Liver (tissue), 3 donors: ENCODE results near the gene GPR22.

Experiments
- RAD21 ChIP-seq, 2 donors: IDR thresholded peaks; 2 replicates each; pipeline ENCODE4 v1.6.1; 2016; ENCODE audit warnings: antibody characterized with exemption in 2 of 2, mild to moderate bottlenecking in 2 of 2
- SP1 ChIP-seq: IDR thresholded peaks from 2 replicates; pipeline ENCODE4 v1.6.1; 2018; ENCODE audit warnings: antibody characterized with exemption, mild to moderate bottlenecking
- TF ChIP-seq, protein P1 (sequence below): IDR thresholded peaks from 2 replicates; pipeline ENCODE4 v1.6.1; 2016; ENCODE audit warnings: antibody characterized with exemption
- TF ChIP-seq, protein P2 (sequence below): fragments of 150-350 bp; IDR thresholded peaks from 2 replicates; pipeline ENCODE4 v1.5.1; 2017; ENCODE audit warnings: improper control_type of control experiment, low read depth, low read length; ENCODE audit not compliant: missing input control
- TF ChIP-seq, protein P3 (sequence below): IDR thresholded peaks from 2 replicates; pipeline ENCODE4 v1.6.1; 2016; ENCODE audit warnings: antibody characterized with exemption
- donor health status: healthy.
- donor health status: healthy.

DNA sequence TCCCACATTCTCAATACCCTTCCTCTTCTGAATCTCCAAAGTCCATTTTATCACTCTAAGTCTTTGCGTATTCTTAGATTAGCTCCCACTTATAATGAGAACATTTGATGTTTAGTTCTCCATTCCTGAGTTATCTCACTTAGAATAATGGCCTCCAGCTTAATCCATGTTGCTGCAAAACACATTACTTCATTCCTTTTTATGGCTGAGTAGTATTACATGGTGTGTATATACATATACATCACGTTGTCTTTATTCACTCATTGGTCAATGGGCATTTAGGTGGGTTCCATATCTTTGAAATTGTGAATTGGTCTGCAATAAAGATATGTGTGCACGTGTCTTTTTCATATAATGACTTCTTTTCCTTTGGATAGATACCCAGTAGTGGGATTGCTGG, 32.3 kb downstream of the GPR22 start:
- TF ChIP-seq RAD21 (IDR thresholded peaks at IDR 0.05) = no peak
- TF ChIP-seq, protein P1, sequence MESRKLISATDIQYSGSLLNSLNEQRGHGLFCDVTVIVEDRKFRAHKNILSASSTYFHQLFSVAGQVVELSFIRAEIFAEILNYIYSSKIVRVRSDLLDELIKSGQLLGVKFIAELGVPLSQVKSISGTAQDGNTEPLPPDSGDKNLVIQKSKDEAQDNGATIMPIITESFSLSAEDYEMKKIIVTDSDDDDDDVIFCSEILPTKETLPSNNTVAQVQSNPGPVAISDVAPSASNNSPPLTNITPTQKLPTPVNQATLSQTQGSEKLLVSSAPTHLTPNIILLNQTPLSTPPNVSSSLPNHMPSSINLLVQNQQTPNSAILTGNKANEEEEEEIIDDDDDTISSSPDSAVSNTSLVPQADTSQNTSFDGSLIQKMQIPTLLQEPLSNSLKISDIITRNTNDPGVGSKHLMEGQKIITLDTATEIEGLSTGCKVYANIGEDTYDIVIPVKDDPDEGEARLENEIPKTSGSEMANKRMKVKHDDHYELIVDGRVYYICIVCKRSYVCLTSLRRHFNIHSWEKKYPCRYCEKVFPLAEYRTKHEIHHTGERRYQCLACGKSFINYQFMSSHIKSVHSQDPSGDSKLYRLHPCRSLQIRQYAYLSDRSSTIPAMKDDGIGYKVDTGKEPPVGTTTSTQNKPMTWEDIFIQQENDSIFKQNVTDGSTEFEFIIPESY = no peak
- TF ChIP-seq, protein P2, sequence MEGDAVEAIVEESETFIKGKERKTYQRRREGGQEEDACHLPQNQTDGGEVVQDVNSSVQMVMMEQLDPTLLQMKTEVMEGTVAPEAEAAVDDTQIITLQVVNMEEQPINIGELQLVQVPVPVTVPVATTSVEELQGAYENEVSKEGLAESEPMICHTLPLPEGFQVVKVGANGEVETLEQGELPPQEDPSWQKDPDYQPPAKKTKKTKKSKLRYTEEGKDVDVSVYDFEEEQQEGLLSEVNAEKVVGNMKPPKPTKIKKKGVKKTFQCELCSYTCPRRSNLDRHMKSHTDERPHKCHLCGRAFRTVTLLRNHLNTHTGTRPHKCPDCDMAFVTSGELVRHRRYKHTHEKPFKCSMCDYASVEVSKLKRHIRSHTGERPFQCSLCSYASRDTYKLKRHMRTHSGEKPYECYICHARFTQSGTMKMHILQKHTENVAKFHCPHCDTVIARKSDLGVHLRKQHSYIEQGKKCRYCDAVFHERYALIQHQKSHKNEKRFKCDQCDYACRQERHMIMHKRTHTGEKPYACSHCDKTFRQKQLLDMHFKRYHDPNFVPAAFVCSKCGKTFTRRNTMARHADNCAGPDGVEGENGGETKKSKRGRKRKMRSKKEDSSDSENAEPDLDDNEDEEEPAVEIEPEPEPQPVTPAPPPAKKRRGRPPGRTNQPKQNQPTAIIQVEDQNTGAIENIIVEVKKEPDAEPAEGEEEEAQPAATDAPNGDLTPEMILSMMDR = no peak
- TF ChIP-seq SP1 = no peak
- TF ChIP-seq, protein P3, sequence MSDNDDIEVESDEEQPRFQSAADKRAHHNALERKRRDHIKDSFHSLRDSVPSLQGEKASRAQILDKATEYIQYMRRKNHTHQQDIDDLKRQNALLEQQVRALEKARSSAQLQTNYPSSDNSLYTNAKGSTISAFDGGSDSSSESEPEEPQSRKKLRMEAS = no peak
